GM19463 (cell line): ENCODE measurements around the gene ELAVL3.
"Not testable (repeated sequence)": the region's sequence is repeated elsewhere in the genome, so short reads cannot be mapped to it uniquely, and the experiment has no call there.

Experiments
- ATAC-seq: cut with Tn5 transposase; IDR thresholded peaks from one replicate; pipeline ENCODE4 v1.9.1; 2021; ENCODE audit warnings: mild to moderate bottlenecking, moderate library complexity; ENCODE audit not compliant: unreplicated experiment

The ELAVL3 gene

DNA sequence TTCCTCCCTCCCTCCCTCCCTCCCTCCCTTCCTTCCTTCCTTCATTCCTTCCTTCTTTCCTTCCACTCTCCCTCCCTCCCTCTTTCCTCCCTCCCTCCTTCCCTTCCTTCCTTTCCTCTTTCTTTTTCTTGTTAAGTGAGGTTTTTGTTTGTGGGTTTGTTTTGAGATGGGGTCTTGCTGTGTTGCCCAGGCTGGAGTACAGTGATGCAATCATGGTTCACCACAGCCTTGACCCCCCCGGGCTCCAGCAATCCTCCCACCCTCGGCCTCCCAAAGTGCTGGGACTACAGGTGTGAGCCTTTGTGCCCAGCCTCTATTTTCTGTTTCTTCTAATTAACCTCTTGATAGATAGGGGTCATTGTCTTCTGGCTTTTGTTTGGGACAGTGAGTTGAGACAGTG, 19.4 kb downstream of the ELAVL3 start:
- ATAC-seq: no peak

DNA sequence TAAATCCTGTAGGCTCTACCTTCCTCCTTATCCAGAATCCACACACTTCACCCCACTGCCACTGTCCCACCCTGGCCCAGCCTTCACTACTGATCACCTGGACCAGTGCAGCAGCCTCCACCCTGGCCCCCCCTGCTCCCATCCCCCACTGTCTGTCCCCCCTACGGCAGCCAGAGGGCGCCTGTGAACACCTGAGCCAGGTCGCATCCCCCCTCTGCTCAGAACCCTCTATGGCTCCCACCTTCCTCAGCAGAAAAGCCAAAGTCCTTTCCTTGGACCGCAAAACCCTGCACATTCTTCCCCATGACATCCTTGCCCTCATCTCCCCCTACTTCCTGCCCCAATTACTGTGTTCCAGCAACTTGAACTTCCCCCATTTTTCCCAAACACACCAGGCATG, 20.6 kb downstream of the ELAVL3 start:
- ATAC-seq: no peak

DNA sequence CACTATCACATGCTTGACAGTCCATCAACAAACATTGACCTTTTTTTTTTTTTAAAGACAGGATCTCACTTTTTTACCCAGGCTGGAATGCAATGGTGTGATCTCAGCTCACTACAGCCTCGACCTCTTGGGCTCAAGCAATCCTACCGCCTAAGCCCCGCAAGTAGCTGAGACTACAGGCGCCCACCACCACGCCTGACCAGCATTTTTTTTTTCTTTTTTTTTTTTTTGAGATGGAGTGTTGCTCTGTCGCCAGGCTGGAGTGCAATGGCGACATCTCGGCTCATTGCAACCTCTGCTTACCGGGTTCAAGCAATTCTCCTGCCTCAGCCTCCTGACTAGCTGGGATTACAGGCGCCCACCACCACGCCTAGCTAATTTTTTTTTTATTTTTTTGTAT, 21.9 kb downstream of the ELAVL3 start:
- not testable (repeated sequence) for ATAC-seq

DNA sequence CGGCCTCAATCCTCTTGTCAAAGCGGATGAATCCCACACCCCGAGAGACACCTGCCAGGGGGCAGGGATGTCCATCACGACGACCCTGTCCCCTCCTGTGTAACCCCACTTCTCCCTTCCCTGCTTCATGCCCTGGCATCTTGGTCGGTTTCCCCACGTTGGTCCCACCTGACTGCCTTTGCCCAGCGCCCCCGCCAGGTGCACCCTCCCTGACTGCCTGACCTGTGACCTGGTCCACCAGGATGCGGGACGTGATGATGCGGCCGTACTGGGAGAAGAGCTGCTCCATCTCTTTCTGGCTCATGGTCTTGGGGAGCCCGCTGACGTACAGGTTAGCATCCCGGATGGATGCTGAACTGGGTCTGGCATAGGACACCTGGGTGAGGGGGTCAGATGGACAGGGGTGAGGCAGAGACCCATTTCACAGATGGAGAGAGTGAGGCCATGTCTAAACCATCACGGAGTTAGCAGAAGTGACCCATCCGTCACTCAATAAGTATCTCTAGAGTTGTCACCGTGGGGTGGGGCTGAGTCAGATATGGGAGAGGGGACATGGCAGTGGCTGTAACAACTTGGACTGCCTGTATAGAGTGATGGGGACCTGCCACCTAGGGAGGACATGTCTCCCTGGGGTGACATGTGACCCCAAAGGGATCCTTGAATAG, 22.5 kb downstream of the ELAVL3 start:
- no peak for ATAC-seq

DNA sequence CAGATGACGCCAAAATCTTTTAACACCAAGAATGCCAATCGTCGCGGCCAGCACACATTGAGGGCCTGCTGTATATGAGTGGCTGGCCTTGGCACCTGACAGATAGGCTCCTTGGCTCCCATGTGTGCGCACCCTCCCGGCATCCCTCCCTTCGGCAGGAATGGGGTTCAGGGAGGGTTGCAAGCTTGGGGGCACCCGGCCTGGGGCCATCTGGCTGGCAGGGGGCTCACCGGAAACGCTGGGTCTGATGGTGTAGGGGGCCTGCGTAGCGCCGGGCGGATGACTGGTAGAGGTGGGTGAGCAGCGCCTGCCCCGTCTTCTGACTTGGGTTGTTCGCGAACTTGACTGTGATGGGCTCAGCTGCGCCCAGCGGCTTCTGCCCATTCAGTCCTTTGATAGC, 23.0 kb downstream of the ELAVL3 start:
- ATAC-seq: no peak

DNA sequence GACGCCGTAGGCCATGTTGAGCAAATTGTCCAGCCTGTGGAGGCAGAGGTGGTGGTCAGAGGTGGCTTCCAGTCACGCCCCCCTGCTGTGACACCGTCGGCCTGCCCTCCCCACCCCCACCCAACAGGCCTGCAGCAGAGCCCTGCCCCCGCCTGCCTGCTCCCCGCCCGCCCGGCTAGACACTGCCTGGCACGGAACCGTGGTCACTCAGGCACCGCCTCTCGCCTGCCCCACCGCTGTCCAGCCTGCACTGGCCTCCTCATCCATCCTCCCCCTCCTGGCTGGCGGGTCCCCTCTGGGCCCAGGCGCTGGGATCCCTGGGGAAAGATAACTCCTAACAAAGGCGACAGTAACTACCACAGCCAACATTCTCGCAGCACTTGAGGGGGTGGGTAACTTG, 23.7 kb downstream of the ELAVL3 start:
- no peak for ATAC-seq

DNA sequence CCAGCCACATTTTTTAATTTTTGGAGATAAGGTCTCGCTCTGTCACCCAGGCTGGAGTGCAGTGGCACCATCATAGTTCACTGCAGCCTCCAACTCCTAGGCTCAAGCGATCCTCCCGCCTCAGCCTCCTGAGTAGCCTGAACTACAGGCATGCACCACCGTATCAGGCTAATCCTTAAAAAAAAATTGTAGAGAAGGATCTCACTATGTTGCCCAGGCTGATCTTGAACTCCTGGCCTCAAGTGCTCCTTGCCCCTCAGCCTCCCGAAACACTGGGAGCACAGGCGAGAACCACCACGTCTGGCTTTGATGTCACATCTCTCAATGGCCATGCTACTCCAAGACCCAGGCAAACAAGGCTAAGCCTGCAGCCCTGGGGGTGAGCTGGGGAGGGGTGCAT, 24.2 kb downstream of the ELAVL3 start:
- ATAC-seq: no peak

DNA sequence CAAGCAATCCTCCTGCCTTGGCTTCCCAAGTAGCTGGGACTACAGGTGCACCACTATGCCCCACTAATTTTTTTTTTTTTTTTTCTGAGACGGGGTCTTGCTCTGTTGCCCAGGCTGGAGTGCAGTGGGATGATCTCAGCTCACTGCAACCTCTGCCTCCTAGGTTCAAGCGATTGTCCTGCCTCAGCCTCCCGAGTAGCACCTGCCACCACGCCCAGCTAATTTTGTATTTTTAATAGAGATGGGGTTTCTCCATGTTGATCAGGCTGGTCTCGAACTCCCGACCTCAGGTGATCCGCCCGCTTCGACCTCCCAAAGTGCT, 25.7 kb downstream of the ELAVL3 start:
- not testable (repeated sequence) for ATAC-seq

DNA sequence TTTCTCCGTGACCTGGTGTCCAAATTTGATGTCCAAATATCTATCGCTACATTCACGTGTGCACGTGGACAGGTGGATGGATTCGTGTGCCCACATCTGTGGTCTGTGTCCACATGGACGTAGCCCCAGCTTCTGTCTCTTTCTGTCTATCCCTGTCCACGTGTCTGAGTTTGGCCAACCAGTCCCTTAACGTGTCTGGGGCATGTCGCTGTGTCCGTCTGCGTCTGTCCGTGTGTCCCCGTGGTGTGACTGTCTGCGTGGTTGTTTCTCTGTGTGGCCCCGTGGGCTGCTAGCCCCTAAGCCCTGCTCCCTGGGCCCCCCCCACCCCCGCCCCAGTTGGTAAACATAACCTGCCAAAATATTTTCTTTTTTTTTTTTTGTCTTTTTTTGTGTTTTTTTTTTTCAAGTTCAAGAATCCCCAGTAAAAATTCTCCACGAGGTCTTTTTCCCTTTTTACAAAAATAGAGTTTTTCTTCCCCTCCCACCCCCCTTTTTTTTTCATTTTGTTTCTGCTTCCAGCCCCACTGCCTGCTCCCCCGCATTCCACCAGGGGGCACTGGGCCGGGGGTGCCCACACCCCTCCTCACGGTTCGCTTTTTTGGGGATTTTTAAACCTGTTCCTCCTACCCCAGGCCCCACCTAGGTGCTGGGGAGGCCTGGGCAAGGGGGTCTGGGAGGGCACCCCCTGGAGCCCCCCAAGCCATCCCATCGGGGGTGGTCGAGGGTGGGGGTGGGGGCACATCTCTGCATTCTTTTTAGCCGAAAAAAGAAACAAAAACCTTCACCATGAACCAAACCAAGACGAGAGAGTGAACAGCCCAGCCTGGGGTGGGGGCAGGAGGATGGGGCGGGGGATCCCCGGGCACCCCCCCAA, 27.1 kb downstream of the ELAVL3 start:
- no peak for ATAC-seq

DNA sequence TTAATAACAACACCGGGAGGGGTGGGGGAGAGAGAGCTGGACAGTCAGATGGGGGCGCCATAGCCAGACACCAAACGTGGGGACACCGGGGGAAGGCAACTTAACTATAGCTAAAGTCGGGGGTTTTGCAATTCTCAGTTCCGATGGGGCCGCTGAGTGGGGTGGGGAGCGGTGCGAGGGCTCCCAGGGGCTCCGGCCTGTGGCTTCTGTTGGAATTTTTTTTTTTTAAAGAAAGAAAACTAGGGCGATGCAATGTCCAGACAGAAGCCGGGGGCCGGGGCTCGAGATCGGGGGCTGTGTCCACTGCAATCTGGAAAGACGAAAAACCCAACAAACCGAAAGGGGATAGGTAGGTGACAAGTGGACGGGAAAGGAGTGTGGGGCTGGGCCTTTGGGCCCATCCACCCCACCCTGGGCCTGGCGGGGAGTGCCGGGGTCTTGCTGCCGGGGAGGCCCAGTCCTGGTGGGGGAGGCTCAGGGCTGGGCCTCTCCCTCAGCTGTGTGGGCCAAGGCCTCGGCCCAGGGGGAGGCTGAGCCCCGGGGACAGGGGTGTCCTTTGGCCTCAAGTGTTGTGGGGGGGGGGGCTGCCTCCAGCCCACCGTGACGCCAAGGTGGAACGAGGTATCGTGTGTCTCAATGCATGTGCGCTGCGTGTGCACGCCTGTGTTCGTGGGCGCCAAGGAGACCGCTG, 28.1 kb downstream of the ELAVL3 start:
- no peak for ATAC-seq

DNA sequence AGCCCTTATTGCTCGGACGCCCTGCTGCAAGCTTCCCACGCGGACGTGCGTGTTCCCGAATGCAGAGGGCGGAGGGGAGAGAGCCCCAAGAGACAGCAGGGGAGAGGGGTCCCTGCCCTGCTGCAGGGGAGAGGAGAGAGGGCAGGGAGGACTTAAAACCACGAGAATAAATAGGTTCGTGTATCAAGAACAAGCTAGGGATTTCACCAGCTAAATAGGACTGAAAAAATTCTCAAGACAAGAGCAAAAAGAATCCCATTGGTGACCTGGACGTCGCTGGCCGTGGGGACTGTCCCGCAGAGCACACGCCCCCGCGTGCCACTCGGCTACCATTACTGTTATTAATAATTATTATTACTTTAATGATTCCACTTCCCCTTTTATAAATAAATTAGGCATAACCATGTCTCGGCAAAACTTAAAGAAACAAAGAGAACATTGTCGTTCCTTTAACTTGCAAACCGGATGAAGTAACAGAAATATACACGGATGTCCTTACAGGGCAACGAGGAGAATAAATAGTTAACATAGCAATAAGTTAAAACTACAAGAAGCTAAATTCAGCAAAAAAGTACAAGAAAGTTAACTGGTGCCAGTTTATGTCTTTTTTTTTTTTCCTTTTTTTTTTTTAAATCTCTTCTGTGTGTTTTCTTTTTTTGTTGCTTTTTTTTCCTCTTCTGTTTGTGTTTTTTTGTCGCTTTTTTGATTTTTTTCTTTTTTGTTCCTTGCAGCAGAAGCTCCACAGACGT, 28.8 kb downstream of the ELAVL3 start:
- ATAC-seq: no peak

DNA sequence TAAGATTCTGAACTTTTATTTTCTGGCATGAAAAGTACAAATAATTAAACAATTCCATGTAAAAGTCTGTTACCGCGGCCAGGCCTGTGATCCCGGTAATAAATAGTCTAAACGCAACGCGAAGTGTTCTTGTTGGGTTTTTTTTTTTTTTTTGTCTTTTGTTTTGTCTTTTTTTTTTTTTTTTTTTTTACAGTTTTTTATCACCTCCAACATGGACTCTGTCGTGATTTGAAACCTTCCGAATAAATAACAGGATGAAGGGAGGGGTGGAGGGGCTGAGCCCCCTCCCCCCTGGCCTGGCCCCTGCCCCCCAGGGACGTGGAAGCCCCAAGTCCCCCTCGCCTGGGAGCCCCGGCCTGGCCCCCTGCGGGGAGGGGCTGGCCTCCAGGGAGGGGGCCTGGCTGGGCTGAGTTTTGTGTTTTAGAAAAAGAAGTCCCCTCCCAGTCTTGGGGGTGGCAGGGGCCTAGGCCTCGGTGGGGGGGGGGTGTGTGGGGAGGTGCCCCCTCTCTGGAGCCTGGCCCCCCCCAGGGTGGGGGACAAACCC, 29.4 kb downstream of the ELAVL3 start:
- ATAC-seq: no peak

DNA sequence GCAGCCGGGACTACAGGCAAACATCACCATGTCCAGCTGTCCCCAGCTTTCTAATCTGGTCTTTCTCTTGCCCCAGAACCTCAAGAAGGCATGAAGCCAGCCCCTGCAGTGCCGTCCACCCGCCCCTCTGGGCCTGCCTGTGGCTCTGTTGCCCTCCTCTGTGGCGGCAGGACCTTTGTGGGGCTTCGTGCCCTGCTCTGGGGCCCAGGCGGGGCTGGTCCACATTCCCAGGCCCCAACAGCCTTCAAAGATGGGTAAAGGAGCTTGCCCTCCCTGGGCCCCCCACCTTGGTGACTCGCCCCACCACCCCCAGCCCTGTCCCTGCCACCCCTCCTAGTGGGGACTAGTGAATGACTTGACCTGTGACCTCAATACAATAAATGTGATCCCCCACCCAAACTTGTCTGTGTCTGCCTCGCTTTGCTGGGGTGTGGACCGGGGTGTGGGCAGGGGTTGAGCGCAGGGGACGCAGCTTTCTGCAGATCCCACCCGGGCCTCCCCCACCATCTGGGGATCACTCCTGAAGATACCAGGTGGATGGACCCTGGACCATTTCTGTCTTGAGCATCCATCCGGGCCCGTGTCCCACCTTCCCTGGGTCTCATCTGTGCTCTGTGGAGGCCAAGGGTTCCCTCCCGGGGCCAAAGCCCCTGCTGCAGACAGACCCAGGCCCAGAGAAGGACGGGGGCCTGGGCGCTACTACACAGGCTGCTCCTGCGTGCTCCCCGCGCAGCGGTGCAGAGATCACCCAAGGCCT, 30.1 kb downstream of the ELAVL3 start:
- no peak for ATAC-seq

DNA sequence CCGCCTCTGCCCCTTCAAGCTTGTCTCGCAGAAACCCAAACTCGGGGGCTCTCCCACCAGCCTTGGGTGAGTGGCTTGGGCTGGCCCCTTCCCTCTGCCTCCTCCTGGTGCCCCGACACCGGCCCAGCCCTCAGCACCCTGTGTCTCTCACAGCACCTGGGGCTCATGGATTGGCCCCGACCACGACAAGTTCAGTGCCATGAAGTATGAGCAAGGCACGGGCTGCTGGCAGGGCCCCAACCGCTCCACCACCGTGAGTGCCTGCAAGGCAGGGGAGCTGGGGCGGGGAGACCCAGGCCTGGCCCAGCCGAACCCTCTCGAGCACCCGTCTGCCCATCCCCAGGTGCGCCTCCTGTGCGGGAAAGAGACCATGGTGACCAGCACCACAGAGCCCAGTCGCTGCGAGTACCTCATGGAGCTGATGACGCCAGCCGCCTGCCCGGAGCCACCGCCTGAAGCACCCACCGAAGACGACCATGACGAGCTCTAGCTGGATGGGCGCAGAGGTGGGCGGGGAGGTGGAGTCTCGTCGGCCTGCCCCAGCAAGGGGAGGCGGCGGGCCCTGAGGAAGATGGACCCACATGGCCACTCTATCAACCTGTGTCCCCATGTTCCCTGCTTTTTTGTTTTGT, 31.8 kb downstream of the ELAVL3 start:
- ATAC-seq: no peak

DNA sequence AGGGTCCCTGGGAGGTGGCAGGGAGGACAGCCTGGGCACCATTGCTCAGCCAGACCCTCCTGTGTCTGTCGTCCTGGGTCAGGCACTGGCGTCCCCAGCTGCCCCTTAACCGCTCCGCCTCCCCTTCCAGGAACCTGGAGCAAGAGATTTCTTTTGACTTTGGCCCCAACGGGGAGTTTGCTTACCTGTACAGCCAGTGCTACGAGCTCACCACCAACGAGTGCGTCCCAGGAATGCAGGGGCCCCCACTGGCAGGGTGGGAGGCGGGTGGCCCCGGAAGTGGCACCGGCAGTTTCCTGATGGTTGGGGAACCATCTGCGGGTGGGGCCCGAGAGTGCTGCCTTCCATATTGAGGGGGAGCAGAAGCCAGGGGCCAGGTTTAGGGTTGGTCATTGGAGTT, 32.4 kb downstream of the ELAVL3 start:
- ATAC-seq: no peak

DNA sequence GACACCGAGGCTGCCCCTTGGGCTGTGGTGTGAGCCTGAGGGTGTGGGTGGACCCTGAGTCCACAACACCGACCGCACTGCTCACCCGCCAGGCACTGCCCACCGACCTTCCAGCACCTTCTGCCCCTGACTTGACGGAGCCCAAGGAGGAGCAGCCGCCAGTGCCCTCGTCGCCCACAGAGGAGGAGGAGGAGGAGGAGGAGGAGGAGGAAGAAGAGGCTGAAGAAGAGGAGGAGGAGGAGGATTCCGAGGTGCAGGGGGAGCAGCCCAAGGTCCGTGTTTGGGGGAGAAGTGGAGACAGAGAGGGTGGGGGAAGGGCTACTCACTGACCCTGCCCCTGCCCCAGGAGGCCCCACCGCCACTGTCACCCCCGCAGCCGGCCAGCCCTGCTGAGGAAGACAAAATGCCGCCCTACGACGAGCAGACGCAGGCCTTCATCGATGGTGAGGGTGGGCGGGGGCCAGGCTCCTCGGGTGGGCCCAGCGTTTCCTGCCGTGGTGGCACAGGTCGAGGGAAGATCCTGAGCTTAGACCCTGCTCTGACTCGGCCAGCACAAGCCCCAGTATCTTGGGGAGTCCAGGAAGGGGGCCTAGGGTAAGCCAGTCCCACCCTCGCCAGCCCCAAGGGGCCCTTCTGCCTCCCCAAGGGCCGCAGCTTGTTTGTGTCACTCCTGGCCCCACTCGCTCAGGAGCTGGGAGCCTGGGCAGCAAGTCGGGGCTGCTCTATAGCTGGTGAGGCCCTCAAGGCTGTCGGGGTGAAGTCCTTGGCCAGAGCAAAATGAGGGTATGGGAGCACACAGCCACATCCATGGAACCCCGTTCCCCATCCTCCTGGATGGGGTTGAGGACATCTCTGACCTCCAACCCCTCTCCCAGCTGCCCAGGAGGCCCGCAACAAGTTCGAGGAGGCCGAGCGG, 33.2 kb downstream of the ELAVL3 start:
- ATAC-seq: no peak

DNA sequence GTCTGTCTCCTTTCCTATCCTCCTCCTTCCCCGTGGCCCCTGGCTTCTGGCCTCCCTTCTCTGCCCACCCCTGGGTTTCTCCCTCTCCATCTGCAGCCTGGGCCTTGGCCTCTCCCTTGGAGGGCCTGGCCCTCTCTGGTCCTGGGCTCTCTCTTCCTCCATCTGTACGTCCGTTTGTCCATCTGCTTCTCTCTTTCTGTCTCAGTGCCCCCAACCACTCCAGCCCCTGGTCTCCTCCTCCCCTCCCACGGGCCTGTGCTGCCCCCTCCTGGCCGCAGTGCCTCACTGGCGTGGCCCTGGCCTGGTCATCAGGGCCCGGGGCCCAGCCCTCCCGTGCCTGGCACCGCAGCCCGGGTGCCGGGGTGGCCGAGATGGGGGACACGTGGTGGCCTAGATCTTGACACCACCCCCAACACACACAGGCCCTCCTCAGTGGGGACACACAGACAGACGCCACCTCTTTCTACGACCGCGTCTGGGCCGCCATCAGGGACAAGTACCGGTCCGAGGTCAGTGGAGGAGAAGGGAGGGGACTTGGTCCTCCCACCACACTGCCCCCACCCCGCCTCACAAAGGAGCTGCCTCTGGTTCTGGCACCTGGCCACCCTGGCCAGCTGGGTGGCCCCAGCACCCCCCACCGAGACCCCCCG, 34.1 kb downstream of the ELAVL3 start:
- no peak for ATAC-seq

DNA sequence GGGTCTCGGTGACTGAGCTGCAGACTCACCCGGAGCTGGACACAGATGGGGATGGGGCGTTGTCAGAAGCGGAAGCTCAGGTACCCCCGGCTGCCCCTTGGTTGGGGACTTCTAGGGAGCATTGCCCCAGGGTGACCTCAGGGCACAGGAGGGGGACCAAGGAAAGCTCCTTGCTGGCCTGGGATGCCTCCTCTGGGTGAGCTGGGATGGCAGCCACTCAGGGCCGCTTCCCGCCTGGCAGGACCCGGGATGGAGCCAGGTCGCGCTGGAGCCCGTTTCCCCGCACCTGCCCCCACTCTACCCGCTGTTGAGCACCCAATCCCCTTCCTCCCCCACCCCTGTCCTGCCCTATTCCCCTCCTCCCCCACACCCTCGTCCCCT, 34.6 kb downstream of the ELAVL3 start:
- ATAC-seq: no peak
